HG03521 (cell line): Measurements from ENCODE around the gene IRAK3.
"Not testable (repeated sequence)": the region's sequence is repeated elsewhere in the genome, so short reads cannot be mapped to it uniquely, and the experiment has no call there.

Experiments
- ATAC-seq: cut with Tn5 transposase; IDR thresholded peaks from one replicate; pipeline ENCODE4 v1.9.1; 2021; ENCODE audit warnings: mild to moderate bottlenecking, moderate library complexity; ENCODE audit not compliant: unreplicated experiment

IRAK3 gene

GRCh38 chr12:66211573-66211972, 22.6 kb downstream of the IRAK3 start:
- not testable (repeated sequence) for ATAC-seq

GRCh38 chr12:66213011-66213410, 24.0 kb downstream of the IRAK3 start:
- ATAC-seq: not testable (repeated sequence)

DNA sequence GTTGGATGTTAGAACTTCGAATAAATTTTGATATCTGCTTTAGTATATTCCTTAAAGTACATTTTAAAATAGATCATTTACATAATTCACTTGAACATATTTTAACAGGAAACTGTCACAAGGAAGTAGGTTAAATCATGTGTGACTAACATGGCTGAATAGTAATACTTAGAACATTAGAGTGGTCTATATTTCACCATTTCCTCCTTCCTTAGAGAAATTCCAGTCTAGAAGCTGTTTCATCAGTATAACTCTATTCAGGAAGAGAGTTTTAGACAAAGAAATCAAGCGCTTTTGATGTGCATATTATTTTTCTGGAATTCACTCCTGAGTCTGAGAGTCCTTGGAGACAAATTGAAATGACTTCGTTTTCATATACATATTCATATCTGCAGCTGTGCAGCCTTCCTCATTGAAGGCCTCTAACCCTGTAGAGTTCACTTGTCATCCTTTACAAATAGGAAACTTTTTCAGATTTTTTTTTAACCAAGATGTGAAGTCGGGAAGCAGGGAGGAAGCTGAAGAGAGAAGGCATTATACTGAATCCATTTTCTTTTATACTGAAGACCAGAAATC, 28.4 kb downstream of the IRAK3 start:
- ATAC-seq: no peak

- ATAC-seq: no peak
These were observed 39.4 kb downstream of the IRAK3 start for GRCh38 chr12:66228462-66228861.

DNA sequence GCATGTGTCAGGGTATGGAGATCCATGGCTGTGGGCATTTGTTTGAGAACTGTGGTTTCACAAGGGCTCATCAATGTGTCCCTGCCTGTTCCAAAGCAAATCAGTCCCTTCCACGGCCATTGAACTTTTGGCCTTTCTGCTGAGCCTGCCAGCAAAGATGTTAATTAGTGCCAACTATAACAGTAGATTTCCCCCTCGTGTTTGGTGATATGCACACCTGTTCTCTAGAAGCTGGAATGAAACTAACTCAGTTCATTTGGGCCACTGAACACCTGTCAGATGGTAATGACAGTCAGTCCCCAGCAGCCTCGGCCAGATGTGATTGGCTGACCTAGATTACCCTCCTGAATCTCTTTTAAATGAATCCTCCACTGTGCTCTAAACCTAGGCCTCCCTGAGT, 43.2 kb downstream of the IRAK3 start:
- no peak for ATAC-seq

- peak; percentile 94 for ATAC-seq
These were observed 45.2 kb downstream of the IRAK3 start for GRCh38 chr12:66234037-66234693.

DNA sequence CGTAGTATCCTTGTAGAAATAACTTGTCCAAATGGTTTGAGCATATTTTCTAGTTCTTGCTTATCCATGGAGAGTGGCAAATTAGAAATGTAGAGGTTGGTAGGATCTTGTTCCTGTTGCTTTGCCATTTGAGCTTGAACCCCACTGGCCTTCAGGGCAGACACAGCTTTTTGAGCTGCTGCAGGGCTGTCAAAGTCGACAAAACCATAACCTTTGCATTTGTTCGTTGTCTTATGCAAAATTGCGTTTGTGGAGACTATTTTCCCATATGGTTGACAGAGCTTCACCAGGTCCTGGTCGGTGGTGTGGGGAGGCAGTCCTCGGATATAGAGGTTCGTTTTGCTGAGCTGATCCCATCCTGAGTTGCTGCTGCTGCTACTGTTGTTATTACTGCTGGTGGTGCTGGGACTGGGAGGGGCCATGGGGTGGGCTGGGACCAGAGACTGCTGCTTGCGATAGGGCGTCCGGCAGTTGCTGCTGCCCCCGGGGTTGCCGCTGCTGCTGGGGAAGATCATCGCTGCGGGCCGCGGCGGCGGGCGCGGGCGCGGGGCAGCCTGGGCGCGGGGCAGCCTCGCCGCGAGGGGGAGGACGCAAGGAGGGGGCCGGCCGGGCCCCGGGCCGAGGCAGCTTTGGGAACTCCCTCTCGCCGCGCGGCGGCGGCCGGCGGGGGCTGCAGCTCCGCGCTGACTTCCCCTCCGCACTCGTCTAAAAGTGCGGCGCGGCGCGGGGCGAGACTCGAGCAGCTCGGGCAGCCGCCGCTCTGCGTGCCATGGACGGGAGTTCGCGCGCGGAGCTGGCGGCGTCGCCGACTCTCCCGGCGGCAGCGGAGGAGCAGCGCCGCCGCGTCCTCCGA, 46.0 kb downstream of the IRAK3 start:
- ATAC-seq: peak; percentile 40

DNA sequence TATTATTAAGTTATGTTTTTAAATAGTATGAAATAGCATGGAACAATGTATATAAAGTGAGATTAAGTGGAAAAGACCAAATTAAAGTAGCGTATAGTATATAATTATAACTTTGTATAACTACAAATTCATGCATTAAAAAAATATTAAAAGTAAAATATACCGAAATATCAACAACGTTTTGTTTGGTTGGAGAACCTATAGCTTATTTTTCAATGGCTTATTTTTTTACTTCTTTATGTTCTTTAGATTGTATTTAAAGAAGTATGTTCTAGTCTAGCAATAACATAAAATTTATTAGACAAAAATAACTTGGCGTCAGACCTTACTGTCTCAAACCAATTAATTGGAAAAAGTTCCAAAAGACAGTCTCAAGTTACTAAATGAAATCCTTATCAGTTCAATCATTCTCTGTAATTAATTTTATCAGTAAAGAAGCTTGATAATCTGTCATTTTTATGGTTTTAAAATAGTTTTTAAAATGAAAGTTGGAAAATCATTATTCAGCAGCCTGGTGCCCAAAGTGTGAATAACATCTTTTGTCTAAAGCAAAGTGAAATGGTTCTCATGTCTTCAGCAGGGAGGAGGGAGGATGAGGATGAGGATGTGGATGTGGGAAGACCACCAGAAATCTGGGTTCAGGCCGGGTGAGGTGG, 46.7 kb downstream of the IRAK3 start:
- ATAC-seq: no peak

- ATAC-seq: not testable (repeated sequence)
These were observed 47.3 kb downstream of the IRAK3 start for GRCh38 chr12:66236282-66236675.

- ATAC-seq: no peak
These were observed 48.0 kb downstream of the IRAK3 start for GRCh38 chr12:66236969-66237368.

GRCh38 chr12:66237505-66238175, 48.6 kb downstream of the IRAK3 start:
- ATAC-seq: no peak

DNA sequence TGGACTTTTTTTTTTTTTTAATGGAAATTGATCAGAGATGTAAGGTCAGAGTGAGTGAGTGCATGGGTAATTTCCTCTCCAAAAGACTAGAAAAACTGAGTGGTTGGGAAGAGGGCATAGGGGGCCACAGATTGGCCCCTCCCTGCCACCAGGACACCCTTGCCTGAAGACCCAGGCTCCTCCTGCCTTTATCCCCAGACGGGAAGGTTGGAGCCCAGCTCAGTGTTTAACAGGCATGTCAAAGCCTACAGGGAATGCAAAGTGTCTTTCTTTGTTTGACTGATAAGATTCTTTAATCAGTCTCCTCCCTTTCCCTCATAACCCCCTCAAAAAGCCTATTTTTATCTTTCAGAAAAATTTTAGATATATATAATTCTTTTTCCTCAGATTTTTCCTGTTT, 50.3 kb downstream of the IRAK3 start:
- ATAC-seq: no peak

- ATAC-seq: no peak
These were observed 51.2 kb downstream of the IRAK3 start for GRCh38 chr12:66240096-66240820.

DNA sequence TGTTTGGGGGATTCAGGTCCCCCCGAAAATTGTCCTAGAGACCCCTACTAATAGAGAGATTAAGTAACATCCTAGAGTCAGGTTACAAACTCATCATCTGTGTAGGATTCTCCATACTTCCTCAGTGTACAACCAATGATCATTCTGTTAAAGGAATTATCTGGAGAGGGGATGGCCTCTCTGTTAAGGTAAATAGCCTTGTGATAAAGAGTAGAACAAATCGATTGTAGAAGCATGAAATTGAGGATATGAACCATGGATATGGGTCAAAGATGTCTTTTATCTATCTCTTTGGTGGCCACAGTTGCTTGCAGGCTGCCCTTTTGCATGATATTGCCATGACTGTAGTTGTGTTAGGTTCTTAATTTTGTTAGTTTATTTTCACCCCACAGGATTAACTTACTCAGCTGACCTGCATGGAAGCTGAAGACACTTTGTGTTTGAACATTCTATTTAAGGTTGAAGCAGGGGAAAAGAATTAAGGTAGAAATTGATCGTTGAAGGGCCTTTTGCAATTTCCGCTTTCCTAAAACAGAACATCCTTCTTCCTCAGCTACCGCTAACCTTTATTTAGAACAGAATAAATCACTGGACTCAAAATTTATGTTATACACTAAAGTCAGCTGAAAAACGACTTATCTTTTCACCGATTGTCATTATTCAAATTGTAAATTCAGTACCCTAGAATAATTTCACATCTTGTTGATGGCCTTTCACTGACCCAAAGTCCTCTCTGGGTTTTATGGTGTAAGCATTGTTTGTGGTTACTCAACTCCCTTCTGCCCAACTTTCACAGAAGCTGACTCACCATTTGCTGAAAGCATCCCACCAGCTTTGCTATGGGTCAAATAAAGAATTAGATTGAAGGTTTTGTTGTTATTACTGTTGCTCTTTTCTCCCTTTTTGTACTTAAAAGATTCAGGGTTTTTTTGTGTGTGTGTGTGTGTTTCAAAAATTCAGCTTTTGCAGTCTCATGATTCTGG, 52.3 kb downstream of the IRAK3 start:
- no peak for ATAC-seq

DNA sequence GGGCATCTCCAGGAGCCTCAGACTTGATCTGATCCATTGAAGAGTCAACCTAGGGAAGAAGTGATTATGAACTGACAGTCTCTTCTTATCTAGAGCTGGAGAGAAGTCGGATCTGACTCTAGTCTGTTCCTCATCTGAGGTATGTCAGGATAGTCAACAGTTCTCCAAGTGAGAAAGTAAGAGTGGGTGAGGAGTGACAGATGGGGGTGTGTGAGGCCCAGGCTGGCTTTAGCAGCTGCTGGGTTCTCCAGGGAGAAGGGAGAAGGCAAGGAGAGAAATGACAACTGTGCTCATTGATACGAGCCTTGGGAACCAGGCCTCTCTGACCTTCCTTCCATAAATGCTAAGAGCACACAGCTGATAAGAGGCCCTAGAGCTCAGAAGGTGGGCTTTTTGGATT, 53.3 kb downstream of the IRAK3 start:
- no peak for ATAC-seq

GRCh38 chr12:66243911-66244310, 54.9 kb downstream of the IRAK3 start:
- ATAC-seq: no peak

DNA sequence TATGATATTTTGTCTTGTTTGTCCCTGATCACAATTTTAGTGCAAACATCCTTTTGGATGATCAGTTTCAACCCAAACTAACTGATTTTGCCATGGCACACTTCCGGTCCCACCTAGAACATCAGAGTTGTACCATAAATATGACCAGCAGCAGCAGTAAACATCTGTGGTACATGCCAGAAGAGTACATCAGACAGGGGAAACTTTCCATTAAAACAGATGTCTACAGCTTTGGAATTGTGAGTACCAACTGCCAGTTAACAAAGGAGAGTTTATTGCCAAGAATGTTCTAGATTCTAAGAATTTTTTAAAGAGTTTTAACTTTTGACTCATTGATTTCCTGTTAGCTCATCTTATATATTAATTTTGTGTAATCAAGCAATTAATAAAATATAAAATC, 55.4 kb downstream of the IRAK3 start:
- ATAC-seq: no peak

GRCh38 chr12:66247741-66248140, 58.7 kb downstream of the IRAK3 start:
- ATAC-seq: no peak

DNA sequence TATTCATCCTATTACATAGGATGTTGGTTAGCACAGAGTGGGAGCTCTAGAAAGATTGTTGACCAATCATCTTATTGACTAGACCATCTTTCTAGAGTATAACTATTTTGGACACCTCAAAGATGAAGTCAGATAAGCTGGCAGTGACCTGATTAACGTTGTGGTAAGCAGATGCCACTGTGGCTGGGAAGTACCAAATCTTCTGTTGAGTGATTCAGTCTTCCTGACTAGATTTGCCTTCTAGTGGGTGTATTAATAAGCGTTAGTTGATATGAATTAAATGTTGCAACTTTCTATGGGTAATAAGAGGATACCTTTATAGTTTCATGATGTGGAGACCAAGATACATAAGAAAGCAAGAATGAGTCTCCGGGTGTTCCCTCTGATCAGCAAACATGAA, 62.0 kb downstream of the IRAK3 start:
- ATAC-seq: no peak
